H1 (cell line): ENCODE results near the gene MRPS10. TPM values are rescaled to one million over a fixed set of nuclear protein-coding genes. Genes with fewer than 3 reads are reported as not detected.

Source experiments
- CTCF ChIP-seq, 3 experiments: IDR thresholded peaks; 1 replicate in 2 of 3; 2 replicates in 1 of 3; pipeline versions ENCODE4 v1.5.1 to v1.6.1; 2011; ENCODE audit warnings: low read length in 3 of 3, mild to moderate bottlenecking in 3 of 3, inconsistent platforms in 2 of 3, low read depth in 1 of 3, moderate library complexity in 1 of 3; ENCODE audit not compliant: insufficient read depth in 1 of 3; ENCODE audit errors: control extremely low read depth in 1 of 3
- JUN ChIP-seq: IDR thresholded peaks from 2 replicates; pipeline ENCODE4 v1.6.1; 2011; ENCODE audit warnings: low read depth, mild to moderate bottlenecking, improper control_type of control experiment, low read length
- SRF ChIP-seq: IDR thresholded peaks from 2 replicates; pipeline ENCODE4 v1.6.1; 2011; ENCODE audit warnings: mild to moderate bottlenecking, low read depth, low read length, moderate library complexity
- polyA plus RNA-seq, 7 experiments: library from polyadenylated mRNA; depleted of rRNA in 3 of 7; stranded (reverse) in 5 of 7; unstranded in 2 of 7; fragments of >200 nt in 5 of 7; fragments of 200-250 nt in 2 of 7; gene quantifications; 1 replicate in 5 of 7; 2 replicates in 1 of 7; 4 replicates in 1 of 7; pipeline versions ENCODE4 v1.2.1 to v1.2.3, GENCODE V29; 2011 to 2013; ENCODE audit warnings: missing spikeins in 2 of 7, mixed read lengths in 2 of 7
- total RNA-seq: library from RNA; stranded (reverse); fragmentation: NEBNext Ultra II Directional; extraction: Animal tissue kit (Norgen Biotek cat#: 25700); gene quantifications from 2 replicates; pipeline ENCODE4 v1.2.1, GENCODE V29; 2021

MRPS10 gene
- total and polyA plus RNA-seq, 2 of the 8 experiments (the other 6 are each of a cell fraction or from before 2014, with no cell fraction given), result 20.5 to 33.6 TPM

GRCh38 chr6:42188406-42188805 lies 29.3 kb downstream of the MRPS10 start (continued):
- TF ChIP-seq CTCF (IDR thresholded peaks at IDR 0.05; ENCODE audit: control extremely low read depth in 1 of 3, insufficient read depth in 1 of 3, low read depth in 1 of 3, low read length in 3 of 3), result no peak
- no peak for TF ChIP-seq SRF
- no peak for TF ChIP-seq JUN
